ENCODE data around the gene DCAF7.
A peak's percentile ranks its signal among the peaks of the same experiment; 100 is the strongest.

The DCAF7 gene, protein sequence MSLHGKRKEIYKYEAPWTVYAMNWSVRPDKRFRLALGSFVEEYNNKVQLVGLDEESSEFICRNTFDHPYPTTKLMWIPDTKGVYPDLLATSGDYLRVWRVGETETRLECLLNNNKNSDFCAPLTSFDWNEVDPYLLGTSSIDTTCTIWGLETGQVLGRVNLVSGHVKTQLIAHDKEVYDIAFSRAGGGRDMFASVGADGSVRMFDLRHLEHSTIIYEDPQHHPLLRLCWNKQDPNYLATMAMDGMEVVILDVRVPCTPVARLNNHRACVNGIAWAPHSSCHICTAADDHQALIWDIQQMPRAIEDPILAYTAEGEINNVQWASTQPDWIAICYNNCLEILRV

DNA sequence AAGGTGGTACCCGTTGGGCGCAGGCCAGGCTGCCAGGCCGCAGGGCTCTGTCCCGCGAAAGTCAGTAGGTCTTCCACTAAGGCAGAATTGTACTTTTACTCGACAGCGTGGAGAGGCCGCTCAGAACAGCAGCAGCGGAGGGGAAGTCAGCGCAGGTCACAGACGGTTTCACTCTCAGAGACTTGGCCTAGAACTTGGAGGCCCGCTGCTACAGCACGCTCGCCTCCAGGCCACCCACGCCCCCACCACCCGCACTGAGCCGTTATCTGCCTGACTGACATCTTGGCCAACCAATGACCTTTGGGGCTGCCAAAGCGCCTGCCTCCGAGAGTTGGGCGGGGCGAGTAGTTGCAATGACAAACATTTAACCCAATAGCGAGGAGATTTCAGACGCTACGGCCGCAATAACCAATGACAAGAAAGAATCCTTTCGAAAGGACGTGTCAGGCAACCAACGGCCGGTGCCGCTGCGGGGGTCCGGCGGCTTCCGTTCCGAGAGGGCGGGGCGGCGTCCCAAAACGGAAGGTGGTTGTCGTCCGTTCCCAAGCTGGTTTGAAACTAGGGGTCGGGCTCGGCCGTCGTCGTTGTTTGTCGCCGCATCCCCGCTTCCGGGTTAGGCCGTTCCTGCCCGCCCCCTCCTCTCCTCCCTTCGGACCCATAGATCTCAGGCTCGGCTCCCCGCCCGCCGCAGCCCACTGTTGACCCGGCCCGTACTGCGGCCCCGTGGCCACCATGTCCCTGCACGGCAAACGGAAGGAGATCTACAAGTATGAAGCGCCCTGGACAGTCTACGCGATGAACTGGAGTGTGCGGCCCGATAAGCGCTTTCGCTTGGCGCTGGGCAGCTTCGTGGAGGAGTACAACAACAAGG, at the start of gene DCAF7:
DCAF7 (plus strand) TSS at position 532 of the 871 bp plus-strand sequence; CDS start at position 733, 201 bp downstream.
- peak; percentile 99 to 100 for DNase-seq (ENCODE audit: extremely low read depth in 1 of 2, low read depth in 1 of 2)

DNA sequence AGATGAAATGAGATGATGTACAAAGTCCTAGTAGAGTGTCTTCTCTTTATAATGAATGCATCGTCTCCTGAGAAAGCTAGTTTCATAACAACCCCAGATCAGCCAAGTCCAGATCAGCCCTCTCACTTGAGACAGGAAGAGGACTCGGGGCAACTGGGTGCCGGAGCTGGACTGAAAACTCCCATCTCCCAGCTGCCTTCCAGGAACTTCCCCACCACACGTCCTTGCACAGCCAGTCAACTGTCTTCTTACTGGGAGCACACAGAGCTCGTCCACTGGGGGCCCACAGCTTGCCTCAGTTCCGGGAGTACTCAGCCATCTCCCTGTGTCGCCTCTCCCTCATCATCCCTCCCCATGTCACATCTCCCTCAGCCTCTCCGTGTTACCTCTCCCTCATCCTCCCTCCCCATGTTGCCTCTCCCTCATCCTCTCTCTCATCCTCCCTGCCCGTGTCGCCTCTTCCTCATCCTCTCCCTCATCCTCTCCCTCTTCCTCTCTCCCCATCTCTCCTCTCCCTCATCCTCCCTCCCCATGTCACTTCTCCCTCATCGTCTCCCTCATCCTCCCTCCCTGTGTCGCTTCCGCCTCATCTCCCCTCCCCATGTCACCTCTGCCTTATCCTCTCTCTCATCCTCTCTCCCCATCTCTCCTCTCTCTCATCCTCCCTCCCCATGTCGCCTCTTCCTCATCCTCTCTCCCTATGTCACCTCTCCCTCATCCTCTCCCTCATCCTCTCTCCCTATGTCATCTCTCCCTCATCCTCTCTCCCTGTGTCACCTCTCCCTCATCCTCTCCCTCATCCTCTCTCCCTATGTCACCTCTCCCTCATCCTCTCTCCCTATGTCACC, 49.5 kb upstream of the DCAF7 start:
- no peak for DNase-seq (ENCODE audit: extremely low read depth in 1 of 2, low read depth in 1 of 2)

DNA sequence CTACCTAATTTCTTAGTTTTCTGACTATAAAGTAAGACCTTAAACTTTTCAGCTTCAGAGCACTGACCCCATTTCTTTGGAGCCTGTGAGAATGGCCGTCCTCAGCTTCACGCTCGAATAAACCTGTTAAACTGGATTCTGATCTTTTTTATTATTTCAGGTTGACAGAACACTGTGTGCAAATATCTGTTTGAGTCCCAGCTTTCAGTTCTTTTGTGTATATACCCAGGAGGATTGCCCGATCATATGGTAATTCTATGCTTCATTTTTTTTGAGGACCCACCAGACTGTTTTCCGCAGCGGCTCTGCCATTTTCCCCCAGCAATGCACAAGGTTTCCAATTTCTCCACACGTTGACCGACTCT, 47.0 kb upstream of the DCAF7 start:
- DNase-seq (ENCODE audit: extremely low read depth in 1 of 2, low read depth in 1 of 2), result no peak

DNA sequence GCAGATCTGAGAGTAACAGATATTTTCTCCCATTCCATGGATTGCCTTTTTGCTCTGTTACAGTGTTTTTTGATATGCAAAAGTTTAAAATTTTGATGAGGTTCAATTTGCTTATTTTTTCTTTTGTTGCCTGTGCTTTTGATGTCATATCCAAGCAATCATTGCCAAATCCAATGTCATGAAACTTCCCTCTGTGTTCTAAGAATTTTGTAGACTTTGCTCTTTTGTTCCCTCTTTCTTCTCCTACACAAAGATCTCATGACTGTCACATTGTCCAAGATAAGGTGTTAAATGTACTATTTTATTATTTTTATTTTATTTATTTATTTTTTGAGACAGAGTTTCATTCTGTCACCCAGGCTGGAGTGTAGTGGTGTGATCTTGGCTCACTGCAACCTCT, 46.0 kb upstream of the DCAF7 start:
- DNase-seq (ENCODE audit: extremely low read depth in 1 of 2, low read depth in 1 of 2), result no peak

DNA sequence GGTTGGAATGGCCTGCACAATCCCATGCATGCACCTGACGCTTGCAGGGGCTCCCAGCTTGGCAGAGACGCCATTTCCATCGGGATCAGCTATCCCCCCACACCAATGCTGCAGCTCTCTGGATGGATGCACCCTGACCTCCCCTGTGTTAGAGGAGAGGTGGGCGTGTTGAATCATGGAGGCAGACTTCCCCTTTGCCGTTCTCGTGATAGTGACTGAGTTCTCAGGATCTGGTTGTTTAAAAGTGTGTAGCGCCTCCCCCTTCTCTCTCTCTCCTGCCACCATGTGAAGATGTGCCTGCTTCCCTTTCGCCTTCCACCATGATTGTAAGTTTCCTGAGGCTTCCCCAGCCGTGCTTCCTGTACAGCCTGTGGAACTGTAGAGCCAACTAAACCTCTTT, 44.9 kb upstream of the DCAF7 start:
- no peak for DNase-seq (ENCODE audit: extremely low read depth in 1 of 2, low read depth in 1 of 2)

DNA sequence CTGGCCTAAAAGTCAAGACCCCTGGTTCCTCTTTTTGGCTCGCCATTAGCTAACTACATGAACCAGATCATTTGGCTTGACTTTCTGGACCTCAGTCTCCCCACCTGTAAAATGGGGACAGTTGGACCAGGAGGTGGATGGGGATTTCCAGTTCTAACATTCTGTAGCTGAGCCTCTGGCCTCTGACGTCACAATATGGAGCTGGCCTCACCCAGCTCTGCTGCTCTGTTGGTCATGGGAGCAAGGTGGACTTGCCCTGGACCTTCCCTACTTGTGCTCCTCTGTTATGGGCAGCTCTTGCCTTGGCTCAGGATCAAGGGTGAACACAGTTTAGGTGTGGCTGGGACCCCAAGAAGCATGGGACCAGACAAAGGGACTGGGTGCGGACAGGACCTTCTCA, 43.6 kb upstream of the DCAF7 start:
- DNase-seq (ENCODE audit: extremely low read depth in 1 of 2, low read depth in 1 of 2), result no peak

DNA sequence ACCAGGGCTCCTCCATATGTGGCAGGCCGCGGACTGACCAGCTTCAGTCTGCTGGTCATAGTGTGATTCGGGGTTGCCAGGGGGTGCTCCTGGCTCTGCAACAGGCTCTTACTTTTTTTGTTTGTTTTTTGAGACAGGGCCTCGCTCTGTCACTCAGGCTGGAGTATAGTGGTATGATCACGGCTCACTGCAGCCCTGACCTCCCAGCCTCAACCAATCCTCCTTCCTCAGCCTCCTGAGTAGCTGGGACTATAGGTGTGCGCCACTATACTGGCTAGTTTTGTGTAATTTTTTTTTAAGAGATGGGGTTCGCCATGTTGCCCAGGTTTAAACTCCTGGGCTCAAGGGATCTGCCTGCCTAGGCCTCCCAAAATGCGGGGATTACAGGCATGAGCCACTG, 38.9 kb upstream of the DCAF7 start:
- no peak for DNase-seq (ENCODE audit: extremely low read depth in 1 of 2, low read depth in 1 of 2)

DNA sequence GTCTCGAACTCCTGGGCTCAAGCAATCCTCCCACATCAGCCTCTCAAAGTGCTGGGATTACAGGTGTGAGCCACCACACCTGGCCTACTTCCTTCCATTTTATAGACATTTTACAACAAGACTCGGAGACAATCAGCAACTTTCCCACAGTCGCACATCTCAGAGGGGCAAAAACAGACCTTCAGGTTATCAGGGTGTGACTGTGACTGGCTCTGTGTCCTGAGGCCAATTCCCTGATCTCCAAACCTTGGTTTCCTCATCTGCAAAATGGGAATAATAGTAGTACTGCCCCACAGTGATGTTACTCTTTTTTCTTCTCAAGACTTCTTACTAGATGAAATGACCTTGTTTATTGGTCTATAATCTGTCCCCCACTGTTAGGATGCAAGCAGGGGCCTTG, 37.9 kb upstream of the DCAF7 start:
- no peak for DNase-seq (ENCODE audit: extremely low read depth in 1 of 2, low read depth in 1 of 2)

DNA sequence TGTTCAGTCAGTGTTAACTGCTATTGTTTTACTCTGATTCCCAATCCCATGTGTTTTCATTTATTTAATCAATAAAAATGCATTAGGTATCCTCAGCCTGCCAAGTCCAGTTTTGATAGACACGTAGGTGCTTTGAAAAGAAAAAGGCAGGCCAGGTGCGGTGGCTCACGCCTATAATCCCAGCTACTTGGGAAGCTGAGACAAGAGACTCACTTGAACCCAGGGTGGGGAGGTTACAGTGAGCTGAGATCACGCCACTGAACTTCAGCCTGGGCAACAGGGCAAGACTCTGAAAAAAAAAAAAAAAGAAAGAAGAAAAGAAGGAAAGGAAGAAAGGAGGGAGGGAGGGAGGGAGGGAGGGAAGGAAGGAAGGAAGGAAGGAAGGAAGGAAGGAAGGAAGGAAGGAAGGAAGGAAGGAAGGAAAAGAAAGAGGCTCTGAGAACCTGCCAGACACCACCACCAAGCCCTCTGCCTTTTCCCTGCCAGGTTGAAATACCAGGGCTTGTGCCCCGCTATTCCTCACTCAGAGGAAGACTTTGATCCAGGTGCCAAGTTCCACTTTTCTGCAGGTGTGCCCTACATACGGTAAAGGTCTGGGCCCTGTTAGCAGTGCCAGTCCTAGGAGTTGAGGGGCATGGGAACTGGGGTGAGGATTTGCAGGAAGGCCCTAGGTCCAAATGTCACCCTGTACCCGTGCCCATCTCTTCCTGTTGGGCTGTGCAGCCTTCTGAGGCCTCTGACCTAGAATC, 37.2 kb upstream of the DCAF7 start:
- no peak for DNase-seq (ENCODE audit: extremely low read depth in 1 of 2, low read depth in 1 of 2)

DNA sequence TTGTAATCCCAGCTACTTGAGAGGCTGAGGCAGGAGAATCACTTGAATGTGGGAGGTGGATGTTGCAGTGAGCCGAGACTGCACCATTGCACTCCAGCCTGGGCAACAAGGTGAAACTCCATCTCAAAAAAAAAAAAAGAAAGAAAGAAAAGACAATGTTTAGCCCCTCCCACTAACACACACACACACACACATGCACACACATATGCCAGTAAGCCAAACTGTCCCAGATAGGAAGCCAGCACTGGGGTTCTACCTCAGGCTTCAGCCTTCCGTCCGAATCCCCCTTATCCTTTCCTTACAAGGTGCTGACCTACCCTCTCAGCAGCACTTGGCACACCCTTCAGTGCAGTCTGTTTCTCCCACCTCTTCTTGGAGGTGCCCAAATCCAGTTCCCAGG, 35.8 kb upstream of the DCAF7 start:
- DNase-seq (ENCODE audit: extremely low read depth in 1 of 2, low read depth in 1 of 2), result no peak

DNA sequence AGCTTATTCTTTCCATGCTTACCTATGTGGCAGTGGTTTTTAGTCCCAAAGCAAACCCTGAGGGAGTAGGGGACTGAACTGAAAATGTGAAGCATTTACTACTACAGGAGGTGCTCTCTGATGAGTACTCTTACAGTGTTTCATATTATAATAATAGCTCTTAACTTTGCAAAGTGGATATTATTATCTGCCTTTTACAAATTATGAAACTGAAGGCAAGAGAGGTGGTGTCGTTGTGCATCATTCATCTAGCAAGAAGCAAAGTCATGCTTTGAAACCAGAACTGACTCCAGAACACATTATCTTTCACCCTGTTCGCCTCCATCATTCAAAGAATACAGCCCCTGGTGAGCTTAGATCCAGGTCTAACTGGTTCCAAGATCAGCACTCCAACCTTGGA, 35.3 kb upstream of the DCAF7 start:
- no peak for DNase-seq (ENCODE audit: extremely low read depth in 1 of 2, low read depth in 1 of 2)

DNA sequence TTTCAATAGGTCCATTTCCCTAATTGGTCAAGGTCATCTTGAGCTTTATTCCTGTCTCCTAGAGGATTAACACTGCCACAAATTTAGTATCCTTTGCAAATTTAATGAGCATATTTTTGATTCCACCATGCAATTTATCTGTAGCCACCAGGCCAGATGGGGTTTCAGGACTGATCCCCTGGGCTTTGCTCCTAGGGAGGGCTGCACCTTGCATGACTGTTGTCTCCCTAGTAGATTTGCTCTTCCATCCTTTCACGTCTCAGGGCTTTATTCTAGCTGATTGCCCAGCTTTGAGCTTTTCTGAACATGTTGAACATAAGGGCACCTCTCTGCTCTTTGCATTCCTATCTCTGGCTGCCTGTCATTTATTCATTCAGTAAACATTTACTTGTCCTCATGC, 34.9 kb upstream of the DCAF7 start:
- no peak for DNase-seq (ENCODE audit: extremely low read depth in 1 of 2, low read depth in 1 of 2)

DNA sequence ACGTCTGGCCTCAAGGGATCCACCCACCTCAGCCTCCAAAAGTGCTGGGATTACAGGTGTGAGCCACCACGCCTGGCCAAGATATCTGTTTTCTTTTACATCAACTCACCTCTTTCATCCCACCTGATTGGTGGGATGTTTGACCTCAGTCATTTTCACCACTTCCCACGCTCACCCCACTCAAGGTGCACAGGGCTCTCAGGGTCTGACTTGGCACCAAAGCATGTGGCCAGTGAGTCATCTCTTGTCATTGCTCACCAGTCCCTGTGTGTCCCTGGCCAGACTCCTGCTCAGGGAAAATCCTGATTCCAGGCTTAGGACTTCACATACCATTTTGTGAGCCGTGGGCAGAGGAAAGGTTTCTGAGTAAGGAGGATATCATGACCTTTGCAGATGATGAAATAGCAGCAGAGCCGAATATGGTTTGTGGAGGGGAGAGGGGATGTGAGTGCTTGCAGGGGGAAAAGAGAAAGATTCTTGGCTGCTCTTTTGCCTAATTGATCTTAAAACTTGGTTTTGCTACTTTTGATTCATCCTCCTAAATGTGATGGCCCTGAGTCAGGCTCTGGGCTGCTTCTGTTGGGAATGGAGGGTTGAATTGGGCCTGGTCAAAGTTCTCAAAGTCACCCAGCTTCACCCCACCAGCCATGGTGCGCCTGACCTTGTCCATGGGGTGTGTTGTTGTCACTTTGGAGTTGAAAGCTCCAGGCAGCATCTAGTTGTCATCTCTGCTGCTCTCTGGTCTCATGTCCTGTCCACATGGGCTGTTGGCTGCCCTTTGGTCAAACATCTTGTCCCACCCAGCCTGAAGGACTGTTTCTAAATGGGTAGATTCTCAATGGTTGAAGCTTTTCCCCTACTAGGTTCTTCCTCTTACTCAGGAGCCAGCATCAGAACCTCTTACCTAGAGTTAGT, 33.1 kb upstream of the DCAF7 start:
- DNase-seq (ENCODE audit: extremely low read depth in 1 of 2, low read depth in 1 of 2), result peak in 1 of 2 donors; percentile 60

DNA sequence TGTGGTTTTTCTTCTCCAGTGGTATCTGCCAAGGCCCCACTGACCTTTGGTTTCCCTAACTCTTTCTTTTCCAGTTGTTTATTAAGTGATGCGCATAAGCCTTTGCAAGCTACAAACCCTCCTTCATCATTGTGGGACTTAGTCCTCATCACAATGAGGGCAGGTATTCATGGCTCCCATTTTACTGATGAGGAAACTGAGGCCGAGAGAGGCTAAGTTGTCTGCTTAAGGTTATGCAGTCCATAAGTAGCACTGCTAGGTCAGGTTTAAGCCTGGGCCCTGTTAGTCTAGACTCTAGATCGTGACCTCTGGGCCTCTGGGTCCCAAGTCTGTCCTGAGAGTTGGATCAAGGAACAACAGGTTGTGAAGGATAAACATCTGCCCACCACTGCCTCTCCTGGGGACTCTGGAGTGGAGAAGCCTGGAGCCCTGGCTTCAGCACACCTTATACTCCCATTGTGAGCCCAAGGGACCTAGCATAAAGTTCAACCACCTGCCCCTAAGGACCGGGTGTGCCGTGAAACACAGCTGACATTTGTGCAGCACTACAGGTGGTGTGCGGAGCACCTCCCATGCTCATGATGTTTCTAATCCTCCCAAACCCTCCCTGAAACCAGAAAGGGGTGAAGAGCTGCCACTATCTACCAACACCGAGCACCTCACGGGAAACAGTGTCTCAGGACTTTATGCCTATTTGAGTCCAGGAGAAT, 32.3 kb upstream of the DCAF7 start:
- no peak for DNase-seq (ENCODE audit: extremely low read depth in 1 of 2, low read depth in 1 of 2)

DNA sequence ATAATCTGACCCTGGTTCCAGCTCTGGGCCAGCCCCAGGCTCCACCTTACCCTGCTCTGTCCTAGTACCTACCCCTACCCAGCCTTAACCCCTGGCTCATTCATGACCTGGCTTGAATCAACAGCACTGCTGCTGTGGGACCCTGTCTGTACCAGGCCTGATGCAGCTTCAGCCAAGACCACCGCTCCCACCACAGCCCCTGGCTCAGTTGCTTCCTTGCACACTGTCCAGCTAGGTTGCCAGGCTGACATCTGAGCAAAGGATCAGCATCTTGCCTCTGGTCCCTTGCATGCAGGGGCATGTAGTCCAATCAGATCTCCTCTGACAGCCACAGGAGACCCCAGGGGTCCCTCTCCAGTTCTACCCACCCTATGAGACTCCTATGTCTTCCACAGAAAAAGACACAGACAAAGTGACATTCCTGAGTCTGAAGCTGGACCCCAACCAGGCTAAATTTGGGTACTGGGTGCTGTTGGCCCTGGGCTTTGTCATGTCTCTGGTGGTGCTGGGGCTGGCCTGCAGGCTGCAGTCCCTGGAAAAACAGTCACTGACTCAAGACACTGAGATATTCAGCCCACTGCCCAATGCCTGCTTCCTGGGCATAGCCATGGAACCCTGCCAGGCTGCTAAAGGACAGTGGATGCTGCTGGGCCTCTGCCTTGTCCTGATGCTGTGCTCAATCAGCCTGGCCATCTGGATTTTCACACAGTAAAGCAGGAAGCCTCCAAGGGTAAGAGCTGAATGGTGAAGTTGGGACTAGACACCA, 31.0 kb upstream of the DCAF7 start:
- DNase-seq (ENCODE audit: extremely low read depth in 1 of 2, low read depth in 1 of 2), result no peak

DNA sequence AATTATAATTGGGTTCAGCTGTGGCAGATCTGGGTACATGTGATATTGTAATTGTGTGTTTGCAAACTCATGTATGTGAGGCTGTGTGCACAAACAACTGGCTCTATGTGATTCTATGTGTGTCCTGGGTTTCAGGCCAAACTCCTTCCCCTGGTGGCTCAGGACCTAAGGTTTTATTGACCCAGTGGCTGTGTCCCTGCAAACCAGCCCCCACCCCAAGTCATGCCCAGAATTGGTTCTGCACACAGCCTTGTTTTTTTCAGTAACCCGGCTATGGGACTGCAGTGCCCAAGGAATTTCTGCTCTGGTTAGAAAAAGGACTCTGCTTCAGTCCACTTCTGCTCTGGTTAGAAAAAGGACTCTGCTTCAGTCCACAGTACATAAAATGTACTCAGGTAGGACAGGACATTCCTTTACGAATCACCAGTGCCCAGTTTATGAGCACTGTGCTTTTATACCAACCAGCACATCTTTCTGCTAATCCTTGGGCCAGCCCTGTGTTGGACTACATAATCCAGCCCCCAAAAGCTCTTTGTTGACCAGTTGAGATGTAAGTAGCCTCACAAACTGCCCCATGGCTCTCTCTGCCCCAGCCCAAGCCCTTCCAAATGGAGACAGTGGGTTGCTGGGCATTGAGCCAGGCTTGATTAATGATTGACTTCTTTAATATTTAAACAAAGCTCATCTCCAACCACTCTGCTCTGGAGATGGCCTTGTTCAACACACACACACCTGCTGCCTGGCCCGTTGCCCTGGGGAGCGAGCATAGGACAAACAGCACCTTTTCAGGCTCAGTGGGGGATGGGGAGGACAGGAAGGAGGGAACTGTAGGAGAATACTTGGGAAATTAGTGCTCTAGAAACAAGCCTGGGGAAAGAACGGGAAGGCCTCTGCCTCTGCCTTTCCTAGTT, 30.1 kb upstream of the DCAF7 start:
- no peak for DNase-seq (ENCODE audit: extremely low read depth in 1 of 2, low read depth in 1 of 2)

DNA sequence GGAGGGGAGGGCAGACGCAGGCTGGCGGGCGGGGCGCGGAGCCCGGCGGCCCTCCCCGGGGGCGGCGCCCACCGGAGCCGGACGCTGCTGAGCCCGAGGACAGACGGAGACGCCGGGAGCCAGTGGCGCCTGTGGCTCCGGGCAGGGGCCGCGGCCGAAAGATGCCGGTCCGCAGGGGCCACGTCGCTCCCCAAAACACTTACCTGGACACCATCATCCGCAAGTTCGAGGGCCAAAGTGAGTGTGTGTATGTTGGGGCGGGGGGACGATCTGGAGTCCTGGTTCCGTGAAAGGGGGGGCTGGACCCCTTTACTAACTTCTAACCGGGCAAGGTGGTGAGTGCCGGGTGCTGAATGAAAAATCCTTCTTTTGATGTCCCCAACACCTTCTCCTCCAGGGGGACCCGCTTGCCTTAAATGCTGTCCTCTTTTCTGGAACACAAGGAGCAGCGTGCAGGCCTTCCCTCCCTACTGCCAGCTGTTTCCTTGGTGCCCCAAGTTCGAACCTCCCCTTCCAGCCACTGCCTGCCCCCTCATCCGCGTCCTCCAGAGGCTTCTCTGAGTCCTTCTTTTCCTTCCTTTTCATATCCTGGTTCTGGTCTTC, 26.9 kb upstream of the DCAF7 start, which contains the start of gene KCNH6:
KCNH6 (plus strand) TSS at position 106 of the 603 bp plus-strand sequence; CDS start at position 162, 56 bp downstream.
- no peak for DNase-seq (ENCODE audit: extremely low read depth in 1 of 2, low read depth in 1 of 2)
